HG03457 (cell line): ENCODE results near the gene FAM118A.
"Not testable (repeated sequence)": the region's sequence is repeated elsewhere in the genome, so short reads cannot be mapped to it uniquely, and the experiment has no call there.

Source experiments
- ATAC-seq: cut with Tn5 transposase; IDR thresholded peaks from one replicate; pipeline ENCODE4 v1.9.1; 2021; ENCODE audit warnings: moderate number of reproducible peaks; ENCODE audit not compliant: unreplicated experiment

The FAM118A gene

GRCh38 chr22:45281010-45281409, 28.7 kb upstream of the FAM118A start:
- ATAC-seq: no peak

- no peak for ATAC-seq
These were observed 24.9 kb upstream of the FAM118A start, which contains the start of gene UPK3A for GRCh38 chr22:45284705-45285262. UPK3A (plus strand) TSS chr22:45284949; CDS start chr22:45285014, 65 bp downstream.

GRCh38 chr22:45285263-45286058, 24.3 kb upstream of the FAM118A start:
- ATAC-seq: no peak

GRCh38 chr22:45286854-45287551, 22.7 kb upstream of the FAM118A start:
- no peak for ATAC-seq

- ATAC-seq: no peak
These were observed 19.3 kb upstream of the FAM118A start for GRCh38 chr22:45290410-45290936.

- ATAC-seq: no peak
These were observed 18.4 kb upstream of the FAM118A start for GRCh38 chr22:45291061-45291930.

- no peak for ATAC-seq
These were observed 17.8 kb upstream of the FAM118A start for GRCh38 chr22:45291931-45292290.

GRCh38 chr22:45292731-45293442, 16.8 kb upstream of the FAM118A start:
- no peak for ATAC-seq

GRCh38 chr22:45294030-45294429, 15.7 kb upstream of the FAM118A start:
- no peak for ATAC-seq

GRCh38 chr22:45295004-45295403, 14.7 kb upstream of the FAM118A start:
- not testable (repeated sequence) for ATAC-seq

- no peak for ATAC-seq
These were observed 14.2 kb upstream of the FAM118A start for GRCh38 chr22:45295492-45295891.

GRCh38 chr22:45296628-45297297, 13.0 kb upstream of the FAM118A start:
- ATAC-seq: no peak

- ATAC-seq: no peak
These were observed 10.7 kb upstream of the FAM118A start for GRCh38 chr22:45298934-45299505.

- no peak for ATAC-seq
These were observed 7.0 kb upstream of the FAM118A start for GRCh38 chr22:45302751-45303150.

GRCh38 chr22:45303181-45303580, 6.6 kb upstream of the FAM118A start:
- ATAC-seq: no peak

- no peak for ATAC-seq
These were observed 4.8 kb upstream of the FAM118A start for GRCh38 chr22:45304971-45305370.

GRCh38 chr22:45305456-45306075, 4.2 kb upstream of the FAM118A start:
- no peak for ATAC-seq

GRCh38 chr22:45306139-45306538, 3.6 kb upstream of the FAM118A start:
- ATAC-seq: no peak
